Upper lobe of left lung (tissue), 4 donors: ENCODE results near the gene CDKL4.

Experiments
- CTCF ChIP-seq, 6 experiments: fragments of 450-650 bp in 4 of 6; fragments of 200-600 bp in 2 of 6; sonication (generic) in 2 of 6; IDR thresholded peaks; one replicate each; pipeline ENCODE4 v1.5.1; 2016 to 2019; ENCODE audit warnings: antibody characterized with exemption in 6 of 6
- EP300 ChIP-seq, 4 donors: sonication (generic); formaldehyde crosslinking; IDR thresholded peaks; one replicate each; pipeline ENCODE4 v1.5.1; 2017; ENCODE audit warnings: antibody characterized with exemption in 4 of 4, control low read depth in 2 of 4
- POLR2A ChIP-seq, 4 donors: fragments of 450-650 bp; IDR thresholded peaks; one replicate each; pipeline ENCODE4 v1.5.1; 2016 to 2017; ENCODE audit warnings: antibody characterized with exemption in 4 of 4, mild to moderate bottlenecking in 2 of 4
- POLR2AphosphoS5 ChIP-seq, 2 donors: sonication (generic); formaldehyde crosslinking; IDR thresholded peaks; one replicate each; pipeline ENCODE4 v1.5.1; 2017; ENCODE audit warnings: antibody characterized with exemption in 2 of 2

GRCh38 chr2:39269941-39270340 lies 26.2 kb upstream of the CDKL4 start:
- TF ChIP-seq POLR2A (IDR thresholded peaks at IDR 0.05): no peak
- TF ChIP-seq CTCF (IDR thresholded peaks at IDR 0.05): no peak
- TF ChIP-seq EP300 (IDR thresholded peaks at IDR 0.05): no peak
- no peak for TF ChIP-seq POLR2AphosphoS5 (IDR thresholded peaks at IDR 0.05)
